Lung (tissue), 12 donors: ENCODE measurements around the gene JAG2. TPM values are rescaled to one million over a fixed set of nuclear protein-coding genes. Genes with fewer than 3 reads are reported as not detected.
"Not testable (repeated sequence)": the region's sequence is repeated elsewhere in the genome, so short reads cannot be mapped to it uniquely, and the experiment has no call there.

Experiments
- ATAC-seq: fragments of 200-7000 bp; cut with Tn5 transposase; one replicate; pipeline ENCODE4 v1.9.1; 2020; ENCODE audit warnings: moderate number of reproducible peaks; ENCODE audit not compliant: insufficient read depth, low FRiP score
- DNase-seq, 3 donors: peaks; one replicate each; pipeline ENCODE4 v3.0.0-alpha.2; 2013 to 2017
- H3K27ac ChIP-seq, 2 donors: one replicate each; pipeline ENCODE4 v1.5.1; 2013; ENCODE audit warnings: mild to moderate bottlenecking in 2 of 2, moderate library complexity in 2 of 2, control low read depth in 1 of 2, inconsistent platforms in 1 of 2, low read depth in 1 of 2, low read length in 1 of 2
- H3K27me3 ChIP-seq, 3 donors: one replicate each; pipeline ENCODE4 v1.5.1; 2013; ENCODE audit warnings: low read length in 2 of 3; ENCODE audit not compliant: control insufficient read depth in 3 of 3, insufficient read depth in 3 of 3
- H3K36me3 ChIP-seq, 4 donors: one replicate each; pipeline ENCODE4 v1.5.1; 2013; ENCODE audit warnings: low read length in 4 of 4, mild to moderate bottlenecking in 1 of 4, moderate library complexity in 1 of 4; ENCODE audit not compliant: control insufficient read depth in 4 of 4, insufficient read depth in 4 of 4
- H3K4me1 ChIP-seq, 5 donors: one replicate each; pipeline ENCODE4 v1.5.1; 2013; ENCODE audit warnings: low read length in 5 of 5, mild to moderate bottlenecking in 2 of 5, moderate library complexity in 1 of 5; ENCODE audit not compliant: control insufficient read depth in 5 of 5, insufficient read depth in 5 of 5
- H3K4me3 ChIP-seq: one replicate; pipeline ENCODE4 v1.5.1; 2013; ENCODE audit warnings: mild to moderate bottlenecking, control low read depth, moderate library complexity
- H3K9ac ChIP-seq, 2 donors: one replicate each; pipeline ENCODE4 v1.5.1; 2013; ENCODE audit warnings: low read length in 2 of 2, control low read depth in 1 of 2; ENCODE audit not compliant: insufficient read depth in 1 of 2
- H3K9me3 ChIP-seq, 4 donors: one replicate each; pipeline ENCODE4 v1.5.1; 2013; ENCODE audit warnings: low read length in 3 of 4, mild to moderate bottlenecking in 1 of 4, moderate library complexity in 1 of 4; ENCODE audit not compliant: control insufficient read depth in 4 of 4, insufficient read depth in 3 of 4
- WGBS, 2 donors: extraction: QIAGEN DNeasy Blood & Tissue Kit; methylation state at CpG; one replicate each; pipeline ENCODE4 v1.1.7; 2013; 5-methylcytosine and 5-hydroxymethylcytosine counted together
- polyA plus RNA-seq, 2 donors: library from polyadenylated mRNA; stranded (reverse); fragments of 200-250 nt; gene quantifications; one replicate each; pipeline ENCODE4 v1.2.1, GENCODE V29; 2013
- total RNA-seq, 2 donors: library from RNA; depleted of rRNA in 1 of 2; stranded (reverse); fragments of >200 nt in 1 of 2; gene quantifications; one replicate each; pipeline ENCODE4 v1.2.1, GENCODE V29; 2014 to 2021
- TF ChIP-seq, protein P1 (sequence below): IDR thresholded peaks from 2 replicates; pipeline ENCODE4 v1.5.1; 2012; ENCODE audit warnings: mild to moderate bottlenecking; ENCODE audit errors: control extremely low read depth, extremely low read depth
- donor health status: control.
- donor health status: control.
- donor health status: Bipolar disorder and iron deficiency.
- donor health status: healthy.
- donor health status: DM: yes; HTN: yes; CAD: no.

JAG2 gene
- total and polyA plus RNA-seq, 4 donors, result 14.1 to 35.1 (median 27.8) TPM

GRCh38 chr14:105116451-105117256 lies 51.9 kb downstream of the JAG2 start:
- no peak overlapping the region for H3K4me3 ChIP-seq
- H3K36me3 ChIP-seq, result no peaks in the 10 kb centered on the region
- DNase-seq (no peak), ATAC-seq (no peak)
- TF ChIP-seq, protein P1, sequence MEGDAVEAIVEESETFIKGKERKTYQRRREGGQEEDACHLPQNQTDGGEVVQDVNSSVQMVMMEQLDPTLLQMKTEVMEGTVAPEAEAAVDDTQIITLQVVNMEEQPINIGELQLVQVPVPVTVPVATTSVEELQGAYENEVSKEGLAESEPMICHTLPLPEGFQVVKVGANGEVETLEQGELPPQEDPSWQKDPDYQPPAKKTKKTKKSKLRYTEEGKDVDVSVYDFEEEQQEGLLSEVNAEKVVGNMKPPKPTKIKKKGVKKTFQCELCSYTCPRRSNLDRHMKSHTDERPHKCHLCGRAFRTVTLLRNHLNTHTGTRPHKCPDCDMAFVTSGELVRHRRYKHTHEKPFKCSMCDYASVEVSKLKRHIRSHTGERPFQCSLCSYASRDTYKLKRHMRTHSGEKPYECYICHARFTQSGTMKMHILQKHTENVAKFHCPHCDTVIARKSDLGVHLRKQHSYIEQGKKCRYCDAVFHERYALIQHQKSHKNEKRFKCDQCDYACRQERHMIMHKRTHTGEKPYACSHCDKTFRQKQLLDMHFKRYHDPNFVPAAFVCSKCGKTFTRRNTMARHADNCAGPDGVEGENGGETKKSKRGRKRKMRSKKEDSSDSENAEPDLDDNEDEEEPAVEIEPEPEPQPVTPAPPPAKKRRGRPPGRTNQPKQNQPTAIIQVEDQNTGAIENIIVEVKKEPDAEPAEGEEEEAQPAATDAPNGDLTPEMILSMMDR, result no peak
- H3K9me3 ChIP-seq, result peaks cover 0 to 18% (median 4%) of the 10 kb centered on the region in 4 donors
- H3K27me3 ChIP-seq, result no peaks in the 10 kb centered on the region
- H3K27ac ChIP-seq, result no peak overlapping the region
- no peak overlapping the region for H3K9ac ChIP-seq
- H3K4me1 ChIP-seq, result peaks cover 0 to 6% (median 0%) of the 10 kb centered on the region in 5 donors
- WGBS, 2 donors, result 79 to 89% methylated on average over 11 to 12 of the region's 12 CpGs

GRCh38 chr14:105109243-105109642 lies 59.3 kb downstream of the JAG2 start:
- not testable (repeated sequence) for H3K36me3 ChIP-seq, H3K4me1 ChIP-seq, H3K4me3 ChIP-seq, DNase-seq, H3K27me3 ChIP-seq, H3K9ac ChIP-seq, ATAC-seq, H3K9me3 ChIP-seq, H3K27ac ChIP-seq
- 95% methylated on average over 8 of the region's 8 CpGs for WGBS, 2 donors

DNA sequence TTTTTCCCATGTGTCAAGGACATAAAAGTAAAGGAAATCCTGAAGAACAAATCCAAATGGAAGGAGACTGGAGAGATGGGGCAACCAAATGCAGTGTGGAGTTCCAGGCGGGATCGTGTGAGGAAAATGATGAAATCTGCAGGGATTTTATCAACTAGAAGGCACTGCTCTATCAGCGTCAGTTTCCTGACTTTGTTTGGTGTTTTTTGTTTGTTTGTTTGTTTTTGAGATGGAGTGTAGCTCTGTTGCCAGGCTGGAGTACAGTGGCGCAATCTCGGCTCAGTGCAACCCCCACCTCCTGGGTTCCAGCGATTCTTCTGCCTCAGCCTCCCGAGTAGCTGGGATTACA lies 60.1 kb downstream of the JAG2 start:
- WGBS, 2 donors, result 78 to 81% methylated on average over 7 of the region's 7 CpGs
- Histone ChIP-seq H3K27me3 (peaks cover 0 to 3% (median 0%) of the 10 kb centered on the region in 3 donors), H3K9ac (no peak overlapping the region), H3K4me1 (no peaks in the 10 kb centered on the region), H3K27ac (no peak overlapping the region), H3K9me3 (no peaks in the 10 kb centered on the region), H3K36me3 (no peaks in the 10 kb centered on the region), H3K4me3 (no peak overlapping the region)
- TF ChIP-seq, protein P1, result no peak
- DNase-seq (no peak), ATAC-seq (no peak)

- Histone ChIP-seq H3K4me3 (no peak overlapping the region), H3K9ac (no peak overlapping the region), H3K9me3 (no peaks in the 10 kb centered on the region), H3K27ac (no peak overlapping the region), H3K27me3 (peaks cover 0 to 3% (median 0%) of the 10 kb centered on the region in 3 donors), H3K36me3 (no peaks in the 10 kb centered on the region), H3K4me1 (no peaks in the 10 kb centered on the region)
- ATAC-seq (no peak), DNase-seq (no peak)
- TF ChIP-seq, protein P1, result no peak
- WGBS, 2 donors, result 79 to 80% methylated on average over 9 of the region's 9 CpGs
Measured at GRCh38 chr14:105107781-105108515, 60.6 kb downstream of the JAG2 start.
